B cell (primary cell): ENCODE results near the gene DESI2. TPM values are rescaled to one million over a fixed set of nuclear protein-coding genes. Genes with fewer than 3 reads are reported as not detected.
A peak's percentile ranks its signal among the peaks of the same experiment; 100 is the strongest.

Experiments used
- ATAC-seq: fragments of 200-7000 bp; cut with Tn5 transposase; one replicate; pipeline ENCODE4 v1.10.0; 2021; ENCODE audit warnings: low read depth, mild to moderate bottlenecking, moderate number of reproducible peaks, moderate library complexity
- CTCF ChIA-PET: fragments of 350-600 bp; sonication (Branson Sonifier 250); formaldehyde crosslinking; loops from one replicate; lab custom pipeline; 2021; ENCODE audit warnings: antibody characterized with exemption, inconsistent platforms; lab: Charles Lee
- POLR2A ChIA-PET: fragments of 350-600 bp; sonication (Branson Sonifier 250); formaldehyde crosslinking; loops from one replicate; lab custom pipeline; 2021; ENCODE audit warnings: antibody characterized with exemption; lab: Charles Lee
- DNase-seq: peaks from one replicate; pipeline ENCODE4 v3.0.0; 2013
- H2AFZ ChIP-seq: 2 replicates; pipeline ENCODE4 v1.6.1; 2012; ENCODE audit warnings: mild to moderate bottlenecking, low read depth, low read length; ENCODE audit not compliant: insufficient read depth, poor library complexity, severe bottlenecking
- H3K27ac ChIP-seq, 2 donors: 1 replicate in 1 of 2; 2 replicates in 1 of 2; pipeline ENCODE4 v1.5.1; 2012 to 2013; ENCODE audit warnings: low read length in 2 of 2, mild to moderate bottlenecking in 2 of 2, moderate library complexity in 1 of 2
- H3K27me3 ChIP-seq, 4 experiments: fragments of 200-600 bp in 1 of 4; sonication (generic) in 1 of 4; replicated peaks in 1 of 4; 1 replicate in 2 of 4; 2 replicates in 2 of 4; pipeline versions ENCODE4 v1.6.1 to v1.7.0; 2013 to 2016; ENCODE audit warnings: low read length in 3 of 4, mild to moderate bottlenecking in 2 of 4, mixed read lengths in 1 of 4, moderate library complexity in 1 of 4; ENCODE audit not compliant: insufficient read depth in 4 of 4, control insufficient read depth in 3 of 4; ENCODE audit errors: control extremely low read depth in 1 of 4
- H3K36me3 ChIP-seq, 2 experiments: replicated peaks in 1 of 2; 1 replicate in 1 of 2; 2 replicates in 1 of 2; pipeline versions ENCODE4 v1.6.1 to v1.7.1; 2013; ENCODE audit warnings: low read length in 1 of 2; ENCODE audit not compliant: insufficient read depth in 2 of 2, control insufficient read depth in 1 of 2; ENCODE audit errors: control extremely low read depth in 1 of 2, extremely low read depth in 1 of 2
- H3K4me1 ChIP-seq, 2 donors: fragments of 200-600 bp in 1 of 2; sonication (generic) in 1 of 2; 1 replicate in 1 of 2; 2 replicates in 1 of 2; pipeline versions ENCODE4 v1.5.1 to v1.6.1; 2013 to 2017; ENCODE audit warnings: low read length in 2 of 2; ENCODE audit not compliant: control insufficient read depth in 2 of 2, insufficient read depth in 2 of 2
- H3K4me2 ChIP-seq: replicated peaks from 2 replicates; pipeline ENCODE3; 2012; ENCODE audit warnings: mild to moderate bottlenecking, low read depth, low read length; ENCODE audit not compliant: poor library complexity, severe bottlenecking
- H3K4me3 ChIP-seq, 5 experiments: fragments of 200-600 bp in 1 of 5; sonication (generic) in 1 of 5; 1 replicate in 3 of 5; 2 replicates in 2 of 5; pipeline versions ENCODE4 v1.5.1 to v1.7.0; 2011 to 2016; ENCODE audit warnings: low read length in 4 of 5, mild to moderate bottlenecking in 4 of 5, low read depth in 2 of 5, control low read depth in 1 of 5, moderate library complexity in 1 of 5; ENCODE audit not compliant: insufficient read depth in 1 of 5; ENCODE audit errors: control extremely low read depth in 1 of 5, extremely low read depth in 1 of 5
- H3K79me2 ChIP-seq: fragments of 200-600 bp; sonication (generic); one replicate; pipeline ENCODE4 v1.6.0; 2016; ENCODE audit warnings: low read length; ENCODE audit not compliant: control insufficient read depth, insufficient read depth
- H3K9ac ChIP-seq: fragments of 200-600 bp; sonication (generic); 2 replicates; pipeline ENCODE4 v1.6.1; 2017; ENCODE audit warnings: mild to moderate bottlenecking, low read length, moderate library complexity
- H3K9me3 ChIP-seq, 3 donors: one replicate each; pipeline versions ENCODE4 v1.6.1 to v1.7.1; 2013; ENCODE audit warnings: low read length in 2 of 3; ENCODE audit not compliant: control insufficient read depth in 2 of 3, insufficient read depth in 1 of 3; ENCODE audit errors: control extremely low read depth in 1 of 3
- H4K20me1 ChIP-seq: 2 replicates; pipeline ENCODE4 v1.6.0; 2012; ENCODE audit warnings: mild to moderate bottlenecking, low read length; ENCODE audit not compliant: insufficient read depth, control insufficient read depth, poor library complexity, severe bottlenecking
- H3K27ac Mint-ChIP-seq: one replicate; pipeline ENCODE4 v1.8.0; 2021; ENCODE audit warnings: mixed read lengths
- H3K27me3 Mint-ChIP-seq: one replicate; pipeline ENCODE4 v1.8.0; 2021; ENCODE audit warnings: mixed read lengths
- H3K4me1 Mint-ChIP-seq: one replicate; pipeline ENCODE4 v1.8.0; 2021; ENCODE audit warnings: mixed read lengths
- H3K4me3 Mint-ChIP-seq: one replicate; pipeline ENCODE4 v1.8.0; 2021; ENCODE audit warnings: mixed read lengths
- H3K9me3 Mint-ChIP-seq: one replicate; pipeline ENCODE4 v1.8.0; 2022; ENCODE audit warnings: mixed read lengths; ENCODE audit not compliant: insufficient read depth
- EZH2 ChIP-seq: IDR thresholded peaks from 2 replicates; pipeline ENCODE4 v1.6.1; 2012; ENCODE audit warnings: borderline replicate concordance, low read depth, mild to moderate bottlenecking, moderate library complexity, low read length; ENCODE audit not compliant: insufficient read depth, poor library complexity, severe bottlenecking
- WGBS: methylation state at CpG from one replicate; pipeline ENCODE4 v1.1.5; 2013; ENCODE audit warnings: missing lambda C conversion rate; ENCODE audit not compliant: insufficient coverage; 5-methylcytosine and 5-hydroxymethylcytosine counted together
- intact Hi-C: fragments of 100-400 bp; cut with micrococcal nuclease; formaldehyde crosslinking; loops from one replicate; pipeline ENCODE4 v1.10.0; 2022
- polyA plus RNA-seq: library from polyadenylated mRNA; depleted of rRNA; stranded (reverse); fragments of >200 nt; gene quantifications from 2 replicates; pipeline ENCODE4 v1.2.3, GENCODE V29; 2012
- total RNA-seq, 2 donors: library from RNA; stranded (reverse); fragments of 120-200 nt in 1 of 2; gene quantifications; 1 replicate in 1 of 2; 2 replicates in 1 of 2; pipeline versions ENCODE4 v1.2.3 to v1.2.4, GENCODE V29; 2013 to 2022
- TF ChIP-seq, protein P1 (sequence below): fragments of 200-600 bp; IDR thresholded peaks from one replicate; pipeline ENCODE4 v1.8.0; 2022; ENCODE audit warnings: antibody characterized with exemption, mild to moderate bottlenecking

DESI2 gene
- total and polyA plus RNA-seq, 2 donors (not counting 1 experiment from before 2014, with no cell fraction given) = 9.3 to 25.2 TPM

DNA sequence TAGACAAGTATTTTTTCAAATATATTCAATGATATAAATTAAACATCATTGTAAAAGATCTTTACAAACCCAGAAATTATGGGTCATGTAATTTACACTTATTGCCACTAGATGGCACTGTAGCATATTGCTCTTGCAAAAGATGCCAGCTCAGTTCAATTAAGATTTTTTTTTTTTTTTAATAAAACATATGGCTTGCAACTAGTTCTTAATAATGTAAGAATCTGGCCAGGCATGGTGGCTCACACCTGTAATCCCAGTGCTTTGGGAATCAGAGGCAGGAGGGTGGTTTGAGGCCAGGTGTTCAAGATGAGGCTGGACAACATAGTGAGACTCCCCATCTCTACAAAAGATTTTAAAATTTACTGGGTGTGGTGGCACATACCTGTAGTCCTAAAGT is 49.4 kb upstream of the DESI2 start:
- Mint-ChIP-seq H3K4me1 (peaks cover 9% of the 10 kb centered on the region), H3K9me3 (no peaks in the 10 kb centered on the region), H3K4me3 (no peak overlapping the region), H3K27ac (no peak overlapping the region), H3K27me3 (peaks cover 4% of the 10 kb centered on the region)
- no peaks in the 10 kb centered on the region for H3K4me1 ChIP-seq
- H2AFZ ChIP-seq = no peak overlapping the region
- no peak overlapping the region for H3K9ac ChIP-seq
- H3K27ac ChIP-seq = no peak overlapping the region
- no peaks in the 10 kb centered on the region for H3K9me3 ChIP-seq
- no peak overlapping the region for H3K4me2 ChIP-seq
- intact Hi-C loops = loop anchor here (1.0 to 5.0 kb wide), 3 partner anchors 49 to 439 kb away; partner anchors contain the start of gene DESI2
- H3K4me3 ChIP-seq = no peak overlapping the region
- DNase-seq (peak; percentile 59), ATAC-seq (no peak)
- ChIA-PET CTCF (interaction anchor here (0.6 to 5.5 kb wide), 30 partner anchors 9 to 445 kb away, joined by 3 to 278 read pairs (median 4); partner anchors contain the start of genes COX20 and DESI2), POLR2A (no interaction called here)
- H4K20me1 ChIP-seq = no peaks in the 10 kb centered on the region
- no peaks in the 10 kb centered on the region for H3K36me3 ChIP-seq
- no peak for TF ChIP-seq EZH2
- TF ChIP-seq, protein P1, sequence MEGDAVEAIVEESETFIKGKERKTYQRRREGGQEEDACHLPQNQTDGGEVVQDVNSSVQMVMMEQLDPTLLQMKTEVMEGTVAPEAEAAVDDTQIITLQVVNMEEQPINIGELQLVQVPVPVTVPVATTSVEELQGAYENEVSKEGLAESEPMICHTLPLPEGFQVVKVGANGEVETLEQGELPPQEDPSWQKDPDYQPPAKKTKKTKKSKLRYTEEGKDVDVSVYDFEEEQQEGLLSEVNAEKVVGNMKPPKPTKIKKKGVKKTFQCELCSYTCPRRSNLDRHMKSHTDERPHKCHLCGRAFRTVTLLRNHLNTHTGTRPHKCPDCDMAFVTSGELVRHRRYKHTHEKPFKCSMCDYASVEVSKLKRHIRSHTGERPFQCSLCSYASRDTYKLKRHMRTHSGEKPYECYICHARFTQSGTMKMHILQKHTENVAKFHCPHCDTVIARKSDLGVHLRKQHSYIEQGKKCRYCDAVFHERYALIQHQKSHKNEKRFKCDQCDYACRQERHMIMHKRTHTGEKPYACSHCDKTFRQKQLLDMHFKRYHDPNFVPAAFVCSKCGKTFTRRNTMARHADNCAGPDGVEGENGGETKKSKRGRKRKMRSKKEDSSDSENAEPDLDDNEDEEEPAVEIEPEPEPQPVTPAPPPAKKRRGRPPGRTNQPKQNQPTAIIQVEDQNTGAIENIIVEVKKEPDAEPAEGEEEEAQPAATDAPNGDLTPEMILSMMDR = peak; percentile 91
- no peaks in the 10 kb centered on the region for H3K27me3 ChIP-seq
- H3K79me2 ChIP-seq = no peaks in the 10 kb centered on the region

DNA sequence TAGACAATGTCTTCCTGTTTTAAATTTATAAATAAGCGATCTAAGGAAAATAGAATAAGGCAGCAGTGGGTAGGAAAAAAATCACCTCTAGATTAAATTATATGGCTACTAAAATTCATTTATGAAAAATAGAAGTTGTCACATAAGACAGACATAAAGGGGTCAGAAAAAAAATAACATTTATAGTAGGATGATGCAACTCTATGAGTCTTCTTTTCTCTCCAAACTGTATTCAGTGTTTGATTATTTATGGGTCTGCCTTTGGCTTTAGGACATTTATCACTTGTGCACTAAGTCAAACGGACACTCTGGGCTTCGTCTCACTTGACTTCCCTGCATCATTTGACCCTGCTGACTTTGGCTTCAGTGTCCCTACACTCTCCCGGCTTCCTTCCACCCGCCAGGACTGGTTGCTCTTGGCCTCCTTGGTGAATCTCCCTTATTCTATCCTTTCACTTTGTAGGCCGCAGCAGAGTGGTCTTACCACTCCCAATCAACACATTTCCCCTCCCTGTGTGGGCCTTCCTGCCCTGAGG is 47.0 kb upstream of the DESI2 start:
- intact Hi-C loops = no loop called here
- Mint-ChIP-seq H3K27me3 (peaks cover 4% of the 10 kb centered on the region), H3K27ac (no peak overlapping the region), H3K4me3 (no peak overlapping the region), H3K9me3 (no peaks in the 10 kb centered on the region), H3K4me1 (no peaks in the 10 kb centered on the region)
- DNase-seq = no peak
- Histone ChIP-seq H3K27ac (no peak overlapping the region), H3K4me1 (no peaks in the 10 kb centered on the region), H3K9me3 (no peaks in the 10 kb centered on the region), H3K79me2 (no peaks in the 10 kb centered on the region), H3K4me2 (no peak overlapping the region), H3K4me3 (no peak overlapping the region), H4K20me1 (no peaks in the 10 kb centered on the region), H2AFZ (no peak overlapping the region), H3K36me3 (no peaks in the 10 kb centered on the region), H3K27me3 (no peaks in the 10 kb centered on the region), H3K9ac (no peak overlapping the region)
- no peak for ATAC-seq
- POLR2A ChIA-PET = no interaction called here
- CTCF ChIA-PET = interaction anchor here (1.2 to 5.5 kb wide), 6 partner anchors 118 to 445 kb away, joined by 3 to 278 read pairs (median 14); no protein-coding TSS in a partner anchor
- TF ChIP-seq, protein P1 = no peak
- TF ChIP-seq EZH2 = no peak
- 92% methylated on average over 5 of the region's 6 CpGs for WGBS
